NCI-H2171 treated with DMSO at 0.1 percent for 48 hours (cell line): ENCODE measurements around the gene IZUMO1.

Source experiments
- DNase-seq: peaks from one replicate; lab custom pipeline; 2025; lab: John Stamatoyannopoulos, UW

The IZUMO1 gene

DNA sequence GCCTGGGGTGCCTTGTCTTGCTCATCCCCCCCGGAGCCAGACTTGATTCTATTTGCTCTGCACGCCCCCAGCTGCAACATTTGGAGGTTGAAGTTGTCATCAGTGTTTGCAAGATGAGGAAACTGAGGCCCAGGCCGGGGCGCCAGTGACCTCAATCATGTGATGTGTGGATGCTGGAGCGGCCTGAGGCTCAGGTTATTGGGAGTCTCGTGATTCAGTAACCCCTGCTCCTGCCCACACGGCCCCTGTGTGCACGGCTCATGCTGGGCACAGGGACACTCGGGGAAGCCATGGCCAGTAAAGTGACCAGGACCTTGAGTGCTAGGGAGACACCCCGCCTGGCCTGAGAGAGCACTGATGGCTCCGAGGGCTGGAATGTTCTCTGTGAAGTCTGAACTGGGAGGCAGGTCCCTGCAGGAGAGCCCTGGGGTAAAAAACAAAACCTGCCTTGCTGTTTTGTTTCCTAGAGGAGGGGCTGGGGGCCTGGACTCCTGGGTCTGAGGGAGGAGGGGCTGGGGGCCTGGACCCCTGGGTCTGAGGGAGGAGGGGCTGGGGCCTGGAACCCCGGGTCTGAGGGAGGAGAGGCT, 10.5 kb upstream of the IZUMO1 start:
- no peak for DNase-seq

DNA sequence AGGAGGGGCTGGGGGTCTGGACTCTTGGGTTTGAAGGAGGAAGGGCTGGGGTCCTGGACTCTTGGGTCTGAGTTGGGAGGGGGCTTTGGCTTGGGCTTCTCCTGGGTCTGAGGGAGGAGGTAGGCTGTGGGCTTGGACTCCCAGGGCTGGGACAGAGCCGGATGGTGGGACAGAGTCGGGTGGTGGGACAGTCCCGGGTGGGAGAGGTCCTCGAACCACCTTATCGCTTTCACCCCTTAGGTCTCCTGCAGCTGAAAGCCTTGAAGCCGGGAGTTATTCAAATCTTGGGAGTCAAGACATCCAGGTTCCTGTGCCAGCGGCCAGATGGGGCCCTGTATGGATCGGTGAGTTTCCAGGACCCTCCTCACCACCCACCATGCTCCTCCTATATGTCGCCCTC, 10.0 kb upstream of the IZUMO1 start:
- DNase-seq: no peak

GRCh38 chr19:48756212-48756611, 9.5 kb upstream of the IZUMO1 start:
- DNase-seq: no peak

DNA sequence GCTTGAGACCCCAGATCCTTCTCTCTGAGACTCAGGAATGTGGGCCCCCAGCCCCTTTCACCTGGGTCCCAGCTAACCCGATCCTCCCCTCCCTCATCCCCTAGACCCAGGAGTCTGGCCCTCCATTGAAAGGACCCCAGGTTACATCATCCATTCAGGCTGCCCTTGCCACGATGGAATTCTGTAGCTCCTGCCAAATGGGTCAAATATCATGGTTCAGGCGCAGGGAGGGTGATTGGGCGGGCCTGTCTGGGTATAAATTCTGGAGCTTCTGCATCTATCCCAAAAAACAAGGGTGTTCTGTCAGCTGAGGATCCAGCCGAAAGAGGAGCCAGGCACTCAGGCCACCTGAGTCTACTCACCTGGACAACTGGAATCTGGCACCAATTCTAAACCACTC, 9.1 kb upstream of the IZUMO1 start:
- DNase-seq: no peak

DNA sequence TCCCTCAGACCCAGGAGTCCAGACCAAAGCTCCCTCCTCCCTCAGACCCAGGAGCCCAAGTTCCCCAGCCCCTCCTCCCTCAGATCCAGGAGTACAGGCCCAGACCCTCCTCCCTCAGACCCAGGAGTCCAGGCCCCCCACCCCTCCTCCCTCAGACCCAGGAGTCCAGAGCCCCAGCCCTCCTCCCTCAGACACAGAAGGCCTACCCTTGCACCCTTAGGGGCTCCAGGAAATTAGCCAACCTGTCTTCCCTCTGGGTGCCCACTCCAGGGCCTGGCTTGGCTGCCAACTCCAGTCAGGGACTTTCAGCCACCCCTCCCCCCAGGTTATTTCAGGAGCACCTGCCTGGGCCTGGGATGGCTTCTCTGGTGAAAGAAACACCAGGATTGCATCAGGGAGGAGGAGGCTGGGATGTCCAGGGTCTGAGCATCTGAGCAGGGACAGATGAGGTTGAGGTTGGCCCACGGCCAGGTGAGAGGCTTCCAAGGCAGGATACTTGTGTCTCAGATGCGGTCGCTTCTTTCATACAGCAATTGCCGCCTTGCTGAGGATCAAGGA, 8.5 kb upstream of the IZUMO1 start, which contains the start of gene FGF21:
Gene FGF21, plus strand, starts transcription at position 441 of the 558 bp plus-strand sequence. CDS start 713 bp downstream, outside the sequence.
- DNase-seq: no peak

DNA sequence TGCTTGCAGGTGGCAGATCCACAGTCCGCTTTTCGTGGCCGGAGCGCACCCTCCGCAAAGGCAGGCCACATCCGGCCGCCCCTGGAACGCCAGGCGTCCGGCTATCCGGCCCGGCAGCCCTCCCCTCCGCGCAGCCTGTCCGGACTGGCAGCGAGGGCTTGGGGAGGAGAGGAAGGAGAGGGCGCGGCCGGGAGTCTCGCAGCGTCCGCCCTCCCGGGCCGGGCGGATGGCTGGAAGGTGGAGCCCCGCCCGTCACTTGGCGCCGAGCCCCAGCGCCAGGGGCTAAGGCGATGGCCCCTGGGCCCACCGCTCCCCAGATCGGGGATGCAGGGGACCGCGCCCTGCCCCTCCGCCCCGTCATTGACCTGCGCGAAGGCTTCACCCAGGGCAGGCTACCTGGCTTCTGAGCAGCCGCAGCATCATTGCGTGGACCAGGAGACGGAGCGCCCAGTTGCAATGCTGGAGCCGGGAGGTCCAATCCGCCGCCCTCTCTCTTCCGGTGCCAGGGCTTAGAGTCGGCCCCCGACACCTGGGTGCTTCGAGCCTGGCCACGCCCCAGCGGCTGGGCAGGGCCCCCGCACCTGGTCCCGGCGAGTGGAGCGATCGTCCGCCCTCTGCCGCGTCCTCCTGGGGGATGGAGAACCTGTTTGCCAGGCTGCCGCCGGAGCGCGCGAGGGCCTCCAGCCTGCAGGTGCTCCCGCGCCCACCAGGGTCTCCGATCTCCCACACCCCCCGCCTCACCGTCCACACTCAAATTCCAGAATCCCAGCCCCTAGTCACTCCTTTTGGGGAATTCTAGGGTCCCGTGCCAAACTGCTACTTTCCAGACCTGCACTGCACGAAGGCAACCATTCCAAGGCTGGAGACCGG, 6.0 kb upstream of the IZUMO1 start, which contains the start of gene FUT1:
Gene FUT1, minus strand, starts transcription at position 146 of the 870 bp plus-strand sequence. CDS start 1,360 bp downstream, outside the sequence.
- peak; percentile 96 for DNase-seq

GRCh38 chr19:48751845-48752495, 5.3 kb upstream of the IZUMO1 start:
- peak; percentile 53 for DNase-seq

GRCh38 chr19:48750771-48751504, 4.2 kb upstream of the IZUMO1 start:
- DNase-seq: no peak

DNA sequence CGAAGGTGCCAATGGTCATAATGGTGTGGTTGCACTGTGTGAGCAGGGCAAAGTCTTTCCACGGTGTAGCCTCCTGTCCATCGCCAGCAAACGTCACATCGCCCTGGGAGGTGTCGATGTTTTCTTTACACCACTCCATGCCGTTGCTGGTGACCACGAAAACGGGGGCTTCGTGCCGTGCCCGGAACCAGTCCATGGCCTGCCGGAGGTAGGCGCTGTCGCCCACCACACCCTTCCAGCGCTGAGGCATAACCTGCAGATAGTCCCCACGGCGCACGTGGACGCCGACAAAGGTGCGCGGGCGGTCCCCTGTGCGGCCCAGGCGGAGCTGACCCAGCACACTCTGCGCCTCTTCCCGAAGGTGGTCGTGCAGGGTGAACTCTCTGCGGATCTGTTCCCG, 3.6 kb upstream of the IZUMO1 start:
- DNase-seq: no peak

DNA sequence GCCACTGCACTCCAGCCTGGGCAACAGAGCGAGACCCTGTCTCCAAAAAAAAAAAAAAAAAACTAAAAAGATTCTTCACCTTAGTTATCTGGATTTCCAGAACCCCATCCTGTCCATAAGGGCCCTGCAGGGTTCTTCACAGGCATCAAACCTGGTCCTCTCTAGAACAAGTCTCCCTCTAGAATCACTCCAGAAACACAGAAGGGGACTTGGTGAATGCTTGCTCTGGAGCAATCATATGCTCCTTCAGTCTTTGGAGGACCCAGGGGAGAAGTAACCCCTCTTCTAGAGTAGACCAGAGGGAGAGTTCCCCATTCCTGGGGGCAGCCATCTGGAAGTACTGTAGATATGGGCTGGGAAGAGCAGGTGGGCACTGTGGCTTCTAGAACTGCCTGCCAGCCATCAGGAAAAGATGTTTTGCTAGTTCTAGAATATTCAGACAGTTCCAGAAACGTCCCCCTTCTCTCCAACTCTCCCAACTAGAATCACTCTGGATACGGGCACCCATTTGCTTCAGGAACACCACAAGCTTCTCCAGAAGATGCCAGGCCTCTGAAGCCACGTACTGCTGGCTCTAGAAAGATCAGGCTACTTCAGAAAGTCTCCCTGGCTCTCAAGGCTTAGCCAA, 3.0 kb upstream of the IZUMO1 start:
- DNase-seq: no peak

- no peak for DNase-seq
Measured at GRCh38 chr19:48746110-48746509, 599 bp downstream of the IZUMO1 start.

GRCh38 chr19:48745208-48745995, 1.3 kb downstream of the IZUMO1 start:
- DNase-seq: peak; percentile 75

DNA sequence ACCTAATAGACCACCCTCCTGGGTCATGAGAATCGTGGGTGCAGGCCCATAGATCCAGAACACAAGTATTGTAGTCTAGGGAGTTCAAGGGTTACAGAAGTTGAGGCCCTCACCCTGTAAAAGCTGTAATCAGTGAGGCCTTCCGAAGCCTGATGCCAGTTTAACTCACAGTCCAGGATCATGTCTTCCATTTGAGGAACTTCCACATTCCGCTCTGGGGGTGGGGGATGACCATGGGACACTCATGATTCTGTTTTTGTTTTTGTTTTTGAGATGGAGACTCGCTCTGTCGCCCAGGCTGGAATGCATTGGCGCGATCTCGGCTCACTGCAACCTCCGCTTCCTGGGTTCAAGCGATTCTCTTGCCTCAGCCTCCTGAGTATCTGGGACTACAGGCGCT, 4.6 kb downstream of the IZUMO1 start:
- no peak for DNase-seq

GRCh38 chr19:48741129-48741999, 5.3 kb downstream of the IZUMO1 start:
- no peak for DNase-seq

DNA sequence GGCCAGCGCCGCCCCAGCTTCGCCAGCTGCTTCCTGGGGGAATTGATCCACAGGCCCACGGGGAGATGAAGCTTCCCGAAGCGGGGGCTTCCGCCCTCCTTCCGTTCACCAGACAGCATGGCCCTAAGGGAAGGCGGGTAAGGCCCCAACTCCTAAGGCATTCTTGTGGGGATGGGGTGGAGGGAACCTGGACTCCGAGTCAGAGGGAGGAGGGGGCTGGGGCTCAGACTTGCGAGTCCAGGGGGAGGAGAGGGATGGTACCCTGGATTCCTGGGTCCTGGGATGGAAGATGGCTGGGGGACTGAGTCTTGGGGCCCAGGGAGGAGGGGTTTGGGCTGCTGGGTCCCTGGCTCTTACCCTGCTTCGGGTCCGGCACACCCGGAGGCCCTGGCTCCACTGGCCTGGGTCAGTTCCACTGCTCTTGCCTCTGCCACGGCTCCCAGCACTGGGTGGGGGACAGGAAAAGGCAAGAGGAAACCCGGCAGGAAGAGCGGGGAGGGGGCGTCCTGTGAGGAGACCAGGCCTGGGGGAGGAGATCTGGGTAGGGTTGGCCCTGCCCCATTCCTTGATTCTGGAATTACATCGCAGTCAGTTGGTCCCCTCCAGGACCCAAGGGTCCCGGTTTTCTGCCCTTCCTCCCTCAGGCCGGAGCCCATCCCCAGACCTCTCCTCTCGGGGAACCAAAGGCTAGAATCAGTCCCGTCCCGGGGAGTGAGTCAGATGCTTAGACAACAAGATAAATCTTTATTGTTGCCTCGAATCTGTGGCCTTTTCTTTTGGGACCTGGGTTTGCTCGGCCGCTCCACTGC, 6.3 kb downstream of the IZUMO1 start, which contains the start of gene RASIP1:
Gene RASIP1, minus strand, starts transcription at position 447 of the 809 bp plus-strand sequence. Its CDS starts 328 bp downstream, at position 119.
- DNase-seq: no peak

DNA sequence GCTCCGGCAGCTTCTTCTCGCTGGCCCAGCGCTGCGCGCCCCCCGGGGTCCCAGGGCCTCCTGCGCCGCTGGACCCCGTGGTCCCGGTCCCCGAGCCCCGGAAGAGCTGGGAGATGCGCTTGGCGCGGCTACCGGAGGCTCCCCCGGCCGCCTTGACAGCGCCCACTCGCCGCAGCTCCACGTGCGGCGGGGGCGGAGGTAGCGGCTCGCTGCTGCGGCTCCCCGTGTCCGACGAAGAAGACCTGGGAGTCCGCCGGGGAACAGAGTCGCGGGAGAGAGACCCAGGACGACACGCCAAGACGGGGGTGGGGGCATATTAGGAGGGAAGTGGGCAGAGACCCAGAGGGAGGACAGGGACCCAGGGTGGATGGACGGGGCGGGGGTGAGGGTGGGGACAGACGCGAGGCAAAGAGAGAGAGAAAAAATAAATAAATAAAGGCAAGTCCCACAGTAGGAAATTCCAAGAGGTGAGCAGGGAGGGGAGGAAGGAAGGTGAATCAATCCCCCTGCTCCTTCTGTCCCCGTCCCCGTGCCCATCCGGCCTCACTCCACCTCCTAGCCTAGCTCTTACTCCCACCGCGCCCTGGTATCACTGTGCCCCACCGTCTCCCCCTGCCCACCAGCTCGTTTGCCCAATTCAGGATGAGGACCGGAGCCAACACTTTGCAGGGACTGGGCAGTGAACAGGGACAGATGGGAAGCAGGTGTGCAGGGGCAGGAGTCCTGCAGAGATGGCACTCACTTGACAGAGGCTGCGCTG, 7.1 kb downstream of the IZUMO1 start:
- peak; percentile 64 for DNase-seq

GRCh38 chr19:48738557-48739403, 7.9 kb downstream of the IZUMO1 start:
- DNase-seq: peak; percentile 87
